KOPT-K1 (cell line): ENCODE data around the gene SPATA16.

ENCODE experiments used
- H3K27ac ChIP-seq: fragments of 200-600 bp; sonication (generic); 2 replicates; pipeline ENCODE4 v1.5.1; 2016; ENCODE audit warnings: antibody characterized with exemption, mild to moderate bottlenecking, low read depth, low read length; ENCODE audit not compliant: poor library complexity, severe bottlenecking
- H3K36me3 ChIP-seq: fragments of 200-600 bp; sonication (generic); 2 replicates; pipeline ENCODE4 v1.5.1; 2017; ENCODE audit warnings: antibody characterized with exemption, mild to moderate bottlenecking, low read length, moderate library complexity; ENCODE audit not compliant: insufficient read depth
- H3K9me3 ChIP-seq: fragments of 200-600 bp; sonication (generic); 2 replicates; pipeline ENCODE4 v1.5.1; 2017; ENCODE audit warnings: antibody characterized with exemption, low read length, mild to moderate bottlenecking; ENCODE audit not compliant: insufficient read depth, poor library complexity, severe bottlenecking

Gene SPATA16

DNA sequence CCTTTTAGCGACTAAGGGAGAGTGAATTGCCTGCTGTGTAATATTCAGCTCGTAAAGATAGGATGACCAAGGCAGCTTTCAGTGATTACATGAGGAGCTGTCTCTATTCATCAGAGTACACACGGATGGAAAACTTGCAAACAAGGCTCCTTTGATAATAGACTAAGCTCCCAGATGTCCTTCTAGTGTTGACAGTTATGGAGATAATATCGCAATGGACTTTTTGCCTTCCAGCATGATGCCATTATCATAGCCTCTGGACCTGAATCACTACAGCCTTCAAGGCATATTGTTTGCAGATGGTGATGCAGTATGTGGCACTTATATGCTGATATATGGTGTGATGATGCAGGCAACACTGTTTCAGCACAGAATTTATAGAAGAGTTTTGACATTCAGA is 296.6 kb downstream of the SPATA16 start:
- Histone ChIP-seq H3K27ac (no peak overlapping the region), H3K36me3 (no peaks in the 10 kb centered on the region), H3K9me3 (no peaks in the 10 kb centered on the region)

- Histone ChIP-seq H3K9me3 (no peaks in the 10 kb centered on the region), H3K36me3 (no peaks in the 10 kb centered on the region), H3K27ac (no peak overlapping the region)
Measured at GRCh38 chr3:172840913-172841312, 300.1 kb downstream of the SPATA16 start.

- Histone ChIP-seq H3K27ac (no peak overlapping the region), H3K36me3 (no peaks in the 10 kb centered on the region)
Measured at GRCh38 chr3:172840463-172840862, 300.6 kb downstream of the SPATA16 start.

GRCh38 chr3:172839679-172840078 is 301.4 kb downstream of the SPATA16 start:
- Histone ChIP-seq H3K27ac (no peak overlapping the region), H3K36me3 (no peaks in the 10 kb centered on the region), H3K9me3 (no peaks in the 10 kb centered on the region)

More at GRCh38 chr3:172840463-172840862, 300.6 kb downstream of the SPATA16 start:
- H3K9me3 ChIP-seq: no peaks in the 10 kb centered on the region
